Measurements from ENCODE around the gene RGS3.

Gene RGS3

GRCh38 chr9:113581865-113582697, 118.6 kb downstream of the RGS3 start:
- peaks cover 29% of the 10 kb centered on the region for H3K36me3 ChIP-seq (replicated peaks; ENCODE audit: low read depth, low read length)
- peaks cover 59% of the 10 kb centered on the region for H3K4me1 ChIP-seq (ENCODE audit: low read length)
- no peaks in the 10 kb centered on the region for H3K9me3 ChIP-seq (ENCODE audit: insufficient read depth, low read length)
- H3K9ac ChIP-seq (ENCODE audit: low read length): peak overlapping the region; percentile 66
- no peak overlapping the region for H2AFZ ChIP-seq (ENCODE audit: low read depth, low read length)
- peak overlapping the region; percentile 63 for H3K4me3 ChIP-seq (ENCODE audit: low read length)
- no peaks in the 10 kb centered on the region for H3K79me2 ChIP-seq (ENCODE audit: low read length)
- TF ChIP-seq CTCF (IDR thresholded peaks at IDR 0.05; ENCODE audit: low read depth, low read length) (peak; percentile 66), EZH2phosphoT487 (IDR thresholded peaks at IDR 0.05; ENCODE audit: low read depth) (no peak)
- peak overlapping the region; percentile 93 for H3K27ac ChIP-seq (ENCODE audit: low read length)
- peak overlapping the region; percentile 75 for H3K4me2 ChIP-seq (ENCODE audit: low read length)
- H3K27me3 ChIP-seq (ENCODE audit: low read depth, low read length): no peaks in the 10 kb centered on the region
- peaks cover 4% of the 10 kb centered on the region; the same call in 1 of the 2 replicates for H4K20me1 ChIP-seq (ENCODE audit: insufficient read depth, low read length)

GRCh38 chr9:113582698-113583200, 119.2 kb downstream of the RGS3 start:
- H3K79me2 ChIP-seq (ENCODE audit: low read length): no peaks in the 10 kb centered on the region
- peak overlapping the region; percentile 93 for H3K27ac ChIP-seq (ENCODE audit: low read length)
- H3K4me3 ChIP-seq (ENCODE audit: low read length): peak overlapping the region; percentile 63
- H3K9me3 ChIP-seq (ENCODE audit: insufficient read depth, low read length): no peaks in the 10 kb centered on the region
- peaks cover 57% of the 10 kb centered on the region for H3K4me1 ChIP-seq (ENCODE audit: low read length)
- TF ChIP-seq CTCF (IDR thresholded peaks at IDR 0.05; ENCODE audit: low read depth, low read length): no peak
- no peak for TF ChIP-seq EZH2phosphoT487 (IDR thresholded peaks at IDR 0.05; ENCODE audit: low read depth)
- peaks cover 4% of the 10 kb centered on the region; the same call in 1 of the 2 replicates for H4K20me1 ChIP-seq (ENCODE audit: insufficient read depth, low read length)
- H3K4me2 ChIP-seq (ENCODE audit: low read length): peak overlapping the region; percentile 75
- peak overlapping the region; percentile 13; the same call in 1 of the 2 replicates for H3K9ac ChIP-seq (ENCODE audit: low read length)
- H2AFZ ChIP-seq (ENCODE audit: low read depth, low read length): no peak overlapping the region
- peaks cover 29% of the 10 kb centered on the region for H3K36me3 ChIP-seq (replicated peaks; ENCODE audit: low read depth, low read length)
- no peaks in the 10 kb centered on the region for H3K27me3 ChIP-seq (ENCODE audit: low read depth, low read length)

- Histone ChIP-seq H3K4me2 (ENCODE audit: low read length) (no peak overlapping the region), H3K79me2 (ENCODE audit: low read length) (no peaks in the 10 kb centered on the region), H3K27ac (ENCODE audit: low read length) (no peak overlapping the region), H4K20me1 (ENCODE audit: insufficient read depth, low read length) (peaks cover 4% of the 10 kb centered on the region; the same call in 1 of the 2 replicates), H3K4me1 (ENCODE audit: low read length) (peaks cover 47% of the 10 kb centered on the region), H3K36me3 (replicated peaks; ENCODE audit: low read depth, low read length) (peaks cover 29% of the 10 kb centered on the region), H3K27me3 (ENCODE audit: low read depth, low read length) (no peaks in the 10 kb centered on the region), H3K9ac (ENCODE audit: low read length) (no peak overlapping the region), H3K4me3 (ENCODE audit: low read length) (no peak overlapping the region), H3K9me3 (ENCODE audit: insufficient read depth, low read length) (no peaks in the 10 kb centered on the region), H2AFZ (ENCODE audit: low read depth, low read length) (no peak overlapping the region)
- TF ChIP-seq EZH2phosphoT487 (IDR thresholded peaks at IDR 0.05; ENCODE audit: low read depth): no peak
- no peak for TF ChIP-seq CTCF (IDR thresholded peaks at IDR 0.05; ENCODE audit: low read depth, low read length)
Measured at GRCh38 chr9:113583511-113584427, 120.2 kb downstream of the RGS3 start.

Measured in OCI-LY3 (cell line).